Activated CD8-positive, alpha-beta memory T cell treated with anti-CD3 and anti-CD28 coated beads, Interleukin-2, amount 50 U/mL, for 24 hours (primary cell): ENCODE results near the gene CTDSPL.

Source experiments
- DNase-seq: peaks from one replicate; pipeline ENCODE4 v3.0.0-alpha.2; 2020; ENCODE audit errors: extremely low read depth

CTDSPL gene

DNA sequence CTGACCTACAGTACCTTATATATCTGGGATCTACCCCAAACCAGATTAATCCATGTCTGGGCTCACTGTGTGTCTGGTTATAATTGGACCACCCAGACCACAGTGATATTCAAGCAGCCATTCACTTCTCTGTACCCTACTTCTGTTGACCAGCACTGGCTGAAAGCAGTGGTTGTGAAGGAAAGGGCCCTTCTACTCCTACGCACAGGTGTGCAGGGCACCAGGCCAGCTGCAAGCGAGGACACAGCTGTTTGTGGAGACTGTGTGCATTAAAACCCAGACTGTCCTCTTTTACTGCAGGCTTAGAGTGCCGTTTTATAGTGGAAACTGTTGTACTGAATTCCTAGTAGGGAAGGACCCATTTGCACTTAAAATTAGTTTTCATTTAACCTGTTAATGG lies 29.5 kb downstream of the CTDSPL start:
- no peak for DNase-seq

- DNase-seq: no peak
Measured at GRCh38 chr3:37892927-37893600, 31.4 kb downstream of the CTDSPL start.

GRCh38 chr3:37896827-37897226 lies 35.1 kb downstream of the CTDSPL start:
- DNase-seq: no peak

GRCh38 chr3:37897763-37898162 lies 36.1 kb downstream of the CTDSPL start:
- DNase-seq: no peak

DNA sequence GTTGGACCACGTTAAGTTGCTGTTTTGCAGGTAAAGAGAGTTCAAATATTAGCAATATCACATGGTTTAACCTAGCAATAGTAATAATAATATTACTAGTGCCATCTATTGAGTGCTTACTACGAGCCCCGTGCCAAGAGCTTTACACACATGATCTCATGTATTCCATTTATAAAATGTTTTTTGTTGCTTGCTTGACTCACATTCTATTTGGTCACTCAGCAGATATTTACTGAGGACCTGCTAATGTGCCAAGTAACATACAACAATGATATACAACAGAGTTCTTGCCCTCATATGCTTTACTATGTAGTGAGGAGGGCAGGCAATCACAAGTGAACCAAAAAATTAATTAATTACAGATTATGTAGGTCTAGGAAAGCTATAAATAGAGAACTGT lies 36.7 kb downstream of the CTDSPL start:
- DNase-seq: no peak

DNA sequence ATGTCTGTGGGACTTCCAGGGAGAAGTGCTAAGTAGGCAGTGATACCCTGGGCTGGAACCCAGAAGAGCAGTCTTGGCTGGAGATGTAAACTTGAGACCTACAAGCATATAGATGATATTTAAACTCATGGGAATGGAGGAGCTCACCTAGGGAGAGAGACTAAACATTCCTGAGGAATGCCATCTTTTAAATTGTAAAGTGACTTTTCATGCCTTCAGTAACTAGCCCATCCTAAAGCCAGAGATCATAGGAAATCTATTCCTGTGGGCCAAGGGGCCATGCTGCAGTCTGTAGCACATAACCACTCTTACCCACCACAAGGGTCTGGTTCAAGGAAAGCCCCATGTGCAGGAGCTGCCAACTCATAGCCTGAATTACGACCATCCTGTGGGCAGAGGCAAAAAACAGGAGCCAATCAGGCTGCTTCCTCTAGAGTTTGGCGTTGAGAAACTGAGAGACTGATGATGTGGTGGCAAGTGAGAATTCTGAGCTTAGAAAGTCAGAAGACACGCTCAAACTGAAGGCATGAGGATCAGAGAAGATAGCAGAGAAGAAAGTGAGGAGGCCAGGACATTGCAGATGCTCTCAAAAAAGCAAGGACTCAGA lies 37.5 kb downstream of the CTDSPL start:
- no peak for DNase-seq

DNA sequence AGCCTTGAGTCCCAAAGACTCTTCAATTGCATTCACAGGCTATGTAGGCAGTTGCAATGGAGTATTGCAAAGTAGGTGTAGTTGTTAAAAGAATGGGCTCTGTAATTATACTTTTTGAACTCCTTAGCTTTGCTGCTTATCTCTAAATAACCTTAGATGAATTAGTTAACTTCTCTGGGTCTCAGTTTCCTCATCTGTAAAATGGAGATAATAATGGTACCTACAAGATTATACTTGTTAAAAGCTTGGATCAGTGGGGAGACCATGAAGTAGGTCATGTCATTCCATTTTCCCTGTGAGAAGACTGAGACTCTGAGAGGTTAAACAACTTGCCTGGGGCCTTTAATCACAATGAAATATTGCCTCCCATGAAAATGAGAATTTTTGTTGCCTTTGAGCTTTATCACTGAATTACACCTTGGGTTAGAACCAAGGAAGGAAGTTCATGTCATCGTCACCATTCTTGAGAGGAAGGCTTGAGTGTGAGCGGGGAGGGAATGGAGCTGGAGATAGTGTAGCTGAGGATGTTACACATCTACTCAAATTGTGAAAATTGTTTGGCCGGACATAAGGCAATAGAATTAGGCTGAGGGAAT lies 38.1 kb downstream of the CTDSPL start:
- DNase-seq: no peak

DNA sequence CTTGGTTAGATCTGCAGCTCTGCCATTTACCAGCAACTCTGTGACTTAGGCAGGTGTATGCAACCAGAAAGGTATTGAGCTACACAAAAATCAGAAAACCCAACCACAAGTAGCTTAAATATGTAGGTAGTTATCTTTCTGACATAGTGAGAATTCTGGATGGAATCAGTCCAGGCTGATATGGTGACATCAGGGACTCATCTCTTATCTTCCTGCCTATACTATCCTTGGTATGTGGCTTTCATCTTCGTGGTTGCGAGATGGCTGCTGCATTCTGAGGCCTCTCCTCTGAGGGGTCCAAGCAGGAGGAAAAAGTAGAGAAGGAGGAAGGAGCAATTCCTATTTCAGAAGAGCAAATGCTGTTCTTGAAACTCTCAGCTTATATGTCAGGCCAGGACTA lies 40.0 kb downstream of the CTDSPL start:
- no peak for DNase-seq

DNA sequence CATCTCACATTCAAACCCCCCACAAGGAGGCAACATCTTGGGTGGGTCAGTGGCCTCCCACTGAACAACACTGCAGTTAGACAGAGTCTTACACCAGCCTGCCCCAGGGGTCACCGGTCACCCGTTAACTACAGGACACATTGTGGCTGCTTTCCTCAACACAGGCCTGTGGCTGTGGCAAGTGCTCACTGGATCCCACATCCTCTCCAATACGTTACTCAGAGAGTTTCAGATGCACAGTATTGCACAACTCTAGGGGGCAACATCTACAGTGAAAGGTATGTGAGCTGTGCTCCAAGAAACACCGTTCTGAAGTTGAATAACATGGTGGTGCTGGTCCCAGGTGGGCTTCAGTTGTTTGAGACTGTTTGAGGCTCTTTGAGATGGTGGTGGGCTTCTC lies 41.0 kb downstream of the CTDSPL start:
- no peak for DNase-seq

DNA sequence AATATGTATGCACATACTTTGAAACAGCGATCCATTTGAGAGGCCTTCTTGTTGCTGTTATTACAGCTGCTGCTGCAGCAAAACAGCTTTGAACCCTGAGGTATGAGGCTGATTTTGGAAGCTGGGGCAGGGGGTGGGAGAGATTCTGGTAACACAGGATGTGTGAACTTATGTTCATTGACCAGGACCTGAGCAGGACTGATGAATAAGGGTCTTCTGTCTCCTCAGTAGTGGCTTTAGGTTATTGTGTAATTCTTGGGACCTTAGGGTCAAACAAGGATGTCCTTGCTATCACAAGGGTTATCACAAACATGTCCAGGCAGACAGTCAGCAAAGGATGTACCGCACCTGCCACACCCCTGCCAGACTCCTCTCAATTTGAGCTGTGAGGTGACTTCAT lies 41.6 kb downstream of the CTDSPL start:
- no peak for DNase-seq

GRCh38 chr3:37903734-37904133 lies 42.1 kb downstream of the CTDSPL start:
- DNase-seq: no peak

GRCh38 chr3:37904601-37905000 lies 42.9 kb downstream of the CTDSPL start:
- DNase-seq: no peak

GRCh38 chr3:37905346-37905745 lies 43.7 kb downstream of the CTDSPL start:
- DNase-seq: no peak

GRCh38 chr3:37905987-37906674 lies 44.5 kb downstream of the CTDSPL start:
- DNase-seq: no peak

DNA sequence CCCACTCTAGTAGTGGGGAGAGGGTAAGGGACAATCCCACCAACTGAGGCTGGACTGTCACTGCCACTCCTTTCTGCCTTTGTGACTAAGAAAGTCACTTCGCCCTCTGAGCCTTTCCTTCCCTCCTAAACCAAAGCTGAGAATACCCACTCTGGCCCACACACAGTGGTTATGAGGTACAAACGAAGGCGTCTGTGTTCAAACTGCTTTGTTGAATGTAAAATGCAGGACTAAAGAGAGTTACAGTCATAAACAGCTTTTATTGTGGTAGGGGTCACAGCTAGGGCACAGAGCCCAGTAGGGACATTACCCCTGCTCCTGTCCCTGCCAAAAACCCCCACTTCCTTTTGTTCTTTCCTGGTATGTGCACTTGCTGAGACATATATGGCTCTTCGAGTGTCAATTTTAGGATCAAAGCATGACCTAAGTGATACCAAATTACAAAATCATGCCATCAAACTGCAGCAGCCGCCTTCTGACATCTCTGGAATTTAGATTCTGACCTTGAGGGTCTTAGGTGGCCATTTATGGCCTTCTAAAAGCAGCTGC lies 45.1 kb downstream of the CTDSPL start:
- no peak for DNase-seq

DNA sequence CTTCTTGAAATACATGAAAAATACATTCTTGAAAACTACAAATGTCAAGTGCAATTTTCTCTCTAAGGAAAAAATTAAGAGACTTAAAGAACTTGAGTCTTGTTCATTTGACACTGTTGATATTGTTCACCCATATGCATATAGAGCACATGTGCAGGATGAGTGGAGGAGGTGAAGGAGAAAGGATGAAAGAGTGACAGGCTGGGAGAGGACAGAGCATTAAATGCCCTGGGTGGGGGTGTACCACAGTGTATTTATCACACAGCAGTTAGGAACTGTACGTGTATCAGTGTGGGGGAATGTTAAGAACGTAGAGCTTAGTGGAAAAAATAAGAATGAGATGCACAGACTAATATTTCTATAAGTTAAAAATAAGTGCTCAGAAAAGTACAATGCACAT lies 45.7 kb downstream of the CTDSPL start:
- no peak for DNase-seq

GRCh38 chr3:37907906-37908305 lies 46.2 kb downstream of the CTDSPL start:
- no peak for DNase-seq

DNA sequence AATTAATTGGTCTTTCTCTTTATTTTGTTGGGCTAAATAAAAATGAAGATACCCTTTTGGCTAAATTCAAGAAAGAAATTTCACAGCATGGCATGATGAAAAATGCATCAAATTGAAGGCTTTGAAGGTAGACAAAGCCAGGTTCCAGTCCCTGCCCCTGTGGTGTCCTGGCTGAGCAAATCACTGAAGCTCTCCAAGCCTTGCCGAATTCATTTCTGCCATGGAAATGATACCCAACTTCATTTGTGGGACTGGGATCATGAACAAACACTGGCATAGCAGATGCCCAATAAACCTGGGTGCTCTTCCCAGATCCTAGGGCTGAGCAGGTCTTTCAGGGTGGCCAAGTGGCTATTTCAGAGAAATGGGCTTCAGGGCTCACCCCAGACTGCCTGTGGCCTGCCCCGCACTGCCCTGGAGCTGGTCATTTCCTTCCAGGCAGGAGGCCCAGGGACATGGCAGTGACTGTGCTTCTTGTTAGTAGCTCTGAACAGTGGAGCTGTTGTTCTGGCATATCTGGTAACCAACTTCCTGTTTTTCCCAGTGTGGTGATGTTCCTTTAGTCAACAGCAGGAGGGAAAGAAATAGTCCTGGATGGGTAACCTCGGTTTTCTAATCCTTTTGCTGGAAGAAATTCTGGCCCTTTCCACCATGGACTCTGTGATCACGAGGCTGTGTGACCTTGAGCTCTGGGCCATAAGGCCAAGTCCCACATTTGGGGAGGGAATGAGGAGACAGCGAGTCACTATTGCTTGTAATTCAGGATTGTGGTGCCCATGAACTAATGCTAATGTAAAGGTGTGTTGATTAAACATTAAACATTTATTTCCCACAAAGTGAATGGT lies 47.6 kb downstream of the CTDSPL start:
- DNase-seq: no peak

- no peak for DNase-seq
Measured at GRCh38 chr3:37910671-37911400, 49.2 kb downstream of the CTDSPL start.

- DNase-seq: no peak
Measured at GRCh38 chr3:37912052-37912733, 50.5 kb downstream of the CTDSPL start.
